CD4-positive, alpha-beta T cell treated with Interleukin-17A for 4 hours (primary cell): ENCODE data around the gene RASL10A.

Source experiments
- DNase-seq: peaks from one replicate; pipeline ENCODE4 v3.0.0-alpha.2; 2020; ENCODE audit warnings: mixed read lengths

Gene RASL10A

GRCh38 chr22:29337631-29338284 is 22.3 kb upstream of the RASL10A start:
- no peak for DNase-seq

GRCh38 chr22:29336751-29337490 is 21.4 kb upstream of the RASL10A start:
- DNase-seq, result no peak

- no peak for DNase-seq
Observed at GRCh38 chr22:29335656-29336055, 20.2 kb upstream of the RASL10A start.

GRCh38 chr22:29334696-29335344 is 19.3 kb upstream of the RASL10A start:
- no peak for DNase-seq

- no peak for DNase-seq
Observed at GRCh38 chr22:29334148-29334547, 18.7 kb upstream of the RASL10A start.

GRCh38 chr22:29332886-29333496 is 17.5 kb upstream of the RASL10A start:
- DNase-seq, result no peak

- DNase-seq, result no peak
Observed at GRCh38 chr22:29331658-29332300, 16.3 kb upstream of the RASL10A start.

GRCh38 chr22:29331213-29331612 is 15.7 kb upstream of the RASL10A start:
- no peak for DNase-seq

GRCh38 chr22:29330753-29331152 is 15.3 kb upstream of the RASL10A start:
- DNase-seq, result no peak

- no peak for DNase-seq
Observed at GRCh38 chr22:29330291-29330690, 14.8 kb upstream of the RASL10A start.

GRCh38 chr22:29329581-29329980 is 14.1 kb upstream of the RASL10A start:
- DNase-seq, result no peak

GRCh38 chr22:29328566-29329500 is 13.3 kb upstream of the RASL10A start:
- DNase-seq, result no peak

- DNase-seq, result no peak
Observed at GRCh38 chr22:29328055-29328454, 12.6 kb upstream of the RASL10A start.

GRCh38 chr22:29327089-29327764 is 11.7 kb upstream of the RASL10A start:
- no peak for DNase-seq

GRCh38 chr22:29326481-29326880 is 11.0 kb upstream of the RASL10A start:
- DNase-seq, result no peak

GRCh38 chr22:29325785-29326315 is 10.4 kb upstream of the RASL10A start:
- DNase-seq, result no peak

GRCh38 chr22:29325356-29325755 is 9.9 kb upstream of the RASL10A start:
- DNase-seq, result no peak

GRCh38 chr22:29323641-29324040 is 8.1 kb upstream of the RASL10A start:
- no peak for DNase-seq

- DNase-seq, result no peak
Observed at GRCh38 chr22:29320546-29320945, 5.0 kb upstream of the RASL10A start.

- DNase-seq, result no peak
Observed at GRCh38 chr22:29319072-29319471, 3.6 kb upstream of the RASL10A start.

- DNase-seq, result no peak
Observed at GRCh38 chr22:29317827-29318454, 2.4 kb upstream of the RASL10A start.
